Measurements from ENCODE around the gene NOSTRIN.
A peak's percentile ranks its signal among the peaks of the same experiment; 100 is the strongest.

The NOSTRIN gene, protein sequence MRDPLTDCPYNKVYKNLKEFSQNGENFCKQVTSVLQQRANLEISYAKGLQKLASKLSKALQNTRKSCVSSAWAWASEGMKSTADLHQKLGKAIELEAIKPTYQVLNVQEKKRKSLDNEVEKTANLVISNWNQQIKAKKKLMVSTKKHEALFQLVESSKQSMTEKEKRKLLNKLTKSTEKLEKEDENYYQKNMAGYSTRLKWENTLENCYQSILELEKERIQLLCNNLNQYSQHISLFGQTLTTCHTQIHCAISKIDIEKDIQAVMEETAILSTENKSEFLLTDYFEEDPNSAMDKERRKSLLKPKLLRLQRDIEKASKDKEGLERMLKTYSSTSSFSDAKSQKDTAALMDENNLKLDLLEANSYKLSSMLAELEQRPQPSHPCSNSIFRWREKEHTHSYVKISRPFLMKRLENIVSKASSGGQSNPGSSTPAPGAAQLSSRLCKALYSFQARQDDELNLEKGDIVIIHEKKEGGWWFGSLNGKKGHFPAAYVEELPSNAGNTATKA

DNA sequence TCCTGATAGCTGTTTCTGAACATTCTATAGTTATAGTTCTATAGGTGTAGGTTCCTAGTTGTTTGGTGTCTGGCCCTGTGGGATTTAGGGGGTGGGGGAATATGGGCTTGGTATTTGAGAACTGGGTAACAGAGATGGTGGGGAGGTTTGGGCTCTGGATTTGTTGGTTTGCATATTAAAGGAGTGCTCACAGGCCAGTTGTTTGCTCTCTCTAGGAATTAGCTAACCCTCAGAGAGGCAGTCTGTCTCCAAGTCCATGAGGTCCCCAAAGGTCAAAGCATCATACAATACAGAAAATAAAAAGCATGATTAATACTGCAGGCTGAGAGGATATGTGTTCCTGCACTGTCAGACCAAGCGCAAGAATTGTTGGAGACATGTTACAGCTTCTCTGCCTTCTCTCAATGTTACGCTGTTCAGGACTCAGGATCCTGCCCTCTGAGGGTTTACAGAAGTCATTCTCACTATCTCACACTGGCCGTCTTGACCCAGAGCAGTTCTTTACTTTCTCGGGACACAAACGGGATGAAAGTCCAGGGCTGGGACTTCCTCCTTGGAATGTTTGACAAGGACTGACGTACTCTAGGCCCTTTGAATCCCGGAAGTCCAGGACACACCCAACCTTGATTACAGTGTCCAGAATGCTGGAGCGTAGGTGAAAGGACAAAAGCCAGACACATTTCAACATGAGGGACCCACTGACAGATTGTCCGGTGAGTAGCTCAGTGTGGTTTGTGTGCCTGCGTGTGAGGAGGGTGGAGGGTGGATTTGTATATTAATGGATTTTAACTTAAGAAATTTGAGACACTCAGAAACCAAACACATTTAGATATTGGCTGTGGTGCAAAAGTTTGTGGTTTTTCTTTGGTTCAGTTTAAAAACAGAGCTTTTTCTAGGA is at the start of gene NOSTRIN:
Gene NOSTRIN, plus strand, starts transcription at position 677 of the 898 bp plus-strand sequence. Its CDS starts 10 bp downstream, at position 687.
- no peaks in the 10 kb centered on the region for H3K27me3 ChIP-seq
- H3K4me1 ChIP-seq (ENCODE audit: control insufficient read depth in 1 of 2, insufficient read depth in 1 of 2, low read depth in 1 of 2, low read length in 1 of 2): no peaks in the 10 kb centered on the region
- no peak within 1 kb of the TSS for H3K27ac ChIP-seq
- H3K4me3 ChIP-seq (ENCODE audit: low read depth in 1 of 2, low read length in 1 of 2): no peak within 1 kb of the TSS
- no peaks in the 10 kb centered on the region for H3K9me3 ChIP-seq
- H3K36me3 ChIP-seq: no peaks in the 10 kb centered on the region
- no peak for TF ChIP-seq CTCF (IDR thresholded peaks at IDR 0.05)

- no peak for TF ChIP-seq CTCF (IDR thresholded peaks at IDR 0.05)
- Histone ChIP-seq H3K4me3 (ENCODE audit: low read depth in 1 of 2, low read length in 1 of 2) (no peak overlapping the region), H3K4me1 (ENCODE audit: control insufficient read depth in 1 of 2, insufficient read depth in 1 of 2, low read depth in 1 of 2, low read length in 1 of 2) (peaks cover 16 to 25% of the 10 kb centered on the region in 2 experiments), H3K27ac (no peak overlapping the region), H3K27me3 (no peaks in the 10 kb centered on the region), H3K36me3 (peaks cover 14% of the 10 kb centered on the region), H3K9me3 (no peaks in the 10 kb centered on the region)
These were observed 48.6 kb upstream of the NOSTRIN start for GRCh38 chr2:168753765-168754329.

GRCh38 chr2:168757223-168757622 is 45.2 kb upstream of the NOSTRIN start:
- Histone ChIP-seq H3K27ac (peak overlapping the region; percentile 60), H3K4me1 (ENCODE audit: control insufficient read depth in 1 of 2, insufficient read depth in 1 of 2, low read depth in 1 of 2, low read length in 1 of 2) (peaks cover 16 to 25% of the 10 kb centered on the region in 2 experiments), H3K27me3 (no peaks in the 10 kb centered on the region), H3K9me3 (no peaks in the 10 kb centered on the region), H3K4me3 (ENCODE audit: low read depth in 1 of 2, low read length in 1 of 2) (no peak overlapping the region), H3K36me3 (peaks cover 14% of the 10 kb centered on the region)
- TF ChIP-seq CTCF (IDR thresholded peaks at IDR 0.05): no peak

- no peak overlapping the region for H3K27ac ChIP-seq
- no peaks in the 10 kb centered on the region for H3K27me3 ChIP-seq
- peaks cover 7% of the 10 kb centered on the region for H3K36me3 ChIP-seq
- H3K9me3 ChIP-seq: no peaks in the 10 kb centered on the region
- peaks cover 16 to 25% of the 10 kb centered on the region in 2 experiments for H3K4me1 ChIP-seq (ENCODE audit: control insufficient read depth in 1 of 2, insufficient read depth in 1 of 2, low read depth in 1 of 2, low read length in 1 of 2)
- no peak for TF ChIP-seq CTCF (IDR thresholded peaks at IDR 0.05)
- no peak overlapping the region for H3K4me3 ChIP-seq (ENCODE audit: low read depth in 1 of 2, low read length in 1 of 2)
These were observed 43.2 kb upstream of the NOSTRIN start for GRCh38 chr2:168758970-168759820.

All from neutrophil (primary cell).